B cell (primary cell): ENCODE results near the gene PHACTR1. TPM values are rescaled to one million over a fixed set of nuclear protein-coding genes. Genes with fewer than 3 reads are reported as not detected.
A peak's percentile ranks its signal among the peaks of the same experiment; 100 is the strongest.

Experiments
- ATAC-seq: fragments of 200-7000 bp; cut with Tn5 transposase; one replicate; pipeline ENCODE4 v1.10.0; 2021; ENCODE audit warnings: low read depth, mild to moderate bottlenecking, moderate number of reproducible peaks, moderate library complexity
- CTCF ChIA-PET: fragments of 350-600 bp; sonication (Branson Sonifier 250); formaldehyde crosslinking; loops from one replicate; lab custom pipeline; 2021; ENCODE audit warnings: antibody characterized with exemption, inconsistent platforms; lab: Charles Lee
- POLR2A ChIA-PET: fragments of 350-600 bp; sonication (Branson Sonifier 250); formaldehyde crosslinking; loops from one replicate; lab custom pipeline; 2021; ENCODE audit warnings: antibody characterized with exemption; lab: Charles Lee
- DNase-seq: peaks from one replicate; pipeline ENCODE4 v3.0.0; 2013
- H2AFZ ChIP-seq: 2 replicates; pipeline ENCODE4 v1.6.1; 2012; ENCODE audit warnings: mild to moderate bottlenecking, low read depth, low read length; ENCODE audit not compliant: insufficient read depth, poor library complexity, severe bottlenecking
- H3K27ac ChIP-seq, 2 donors: 1 replicate in 1 of 2; 2 replicates in 1 of 2; pipeline ENCODE4 v1.5.1; 2012 to 2013; ENCODE audit warnings: low read length in 2 of 2, mild to moderate bottlenecking in 2 of 2, moderate library complexity in 1 of 2
- H3K27me3 ChIP-seq, 4 experiments: fragments of 200-600 bp in 1 of 4; sonication (generic) in 1 of 4; replicated peaks in 1 of 4; 1 replicate in 2 of 4; 2 replicates in 2 of 4; pipeline versions ENCODE4 v1.6.1 to v1.7.0; 2013 to 2016; ENCODE audit warnings: low read length in 3 of 4, mild to moderate bottlenecking in 2 of 4, mixed read lengths in 1 of 4, moderate library complexity in 1 of 4; ENCODE audit not compliant: insufficient read depth in 4 of 4, control insufficient read depth in 3 of 4; ENCODE audit errors: control extremely low read depth in 1 of 4
- H3K36me3 ChIP-seq, 2 experiments: replicated peaks in 1 of 2; 1 replicate in 1 of 2; 2 replicates in 1 of 2; pipeline versions ENCODE4 v1.6.1 to v1.7.1; 2013; ENCODE audit warnings: low read length in 1 of 2; ENCODE audit not compliant: insufficient read depth in 2 of 2, control insufficient read depth in 1 of 2; ENCODE audit errors: control extremely low read depth in 1 of 2, extremely low read depth in 1 of 2
- H3K4me1 ChIP-seq, 2 donors: fragments of 200-600 bp in 1 of 2; sonication (generic) in 1 of 2; 1 replicate in 1 of 2; 2 replicates in 1 of 2; pipeline versions ENCODE4 v1.5.1 to v1.6.1; 2013 to 2017; ENCODE audit warnings: low read length in 2 of 2; ENCODE audit not compliant: control insufficient read depth in 2 of 2, insufficient read depth in 2 of 2
- H3K4me2 ChIP-seq: replicated peaks from 2 replicates; pipeline ENCODE3; 2012; ENCODE audit warnings: mild to moderate bottlenecking, low read depth, low read length; ENCODE audit not compliant: poor library complexity, severe bottlenecking
- H3K4me3 ChIP-seq, 5 experiments: fragments of 200-600 bp in 1 of 5; sonication (generic) in 1 of 5; 1 replicate in 3 of 5; 2 replicates in 2 of 5; pipeline versions ENCODE4 v1.5.1 to v1.7.0; 2011 to 2016; ENCODE audit warnings: low read length in 4 of 5, mild to moderate bottlenecking in 4 of 5, low read depth in 2 of 5, control low read depth in 1 of 5, moderate library complexity in 1 of 5; ENCODE audit not compliant: insufficient read depth in 1 of 5; ENCODE audit errors: control extremely low read depth in 1 of 5, extremely low read depth in 1 of 5
- H3K79me2 ChIP-seq: fragments of 200-600 bp; sonication (generic); one replicate; pipeline ENCODE4 v1.6.0; 2016; ENCODE audit warnings: low read length; ENCODE audit not compliant: control insufficient read depth, insufficient read depth
- H3K9ac ChIP-seq: fragments of 200-600 bp; sonication (generic); 2 replicates; pipeline ENCODE4 v1.6.1; 2017; ENCODE audit warnings: mild to moderate bottlenecking, low read length, moderate library complexity
- H3K9me3 ChIP-seq, 3 donors: one replicate each; pipeline versions ENCODE4 v1.6.1 to v1.7.1; 2013; ENCODE audit warnings: low read length in 2 of 3; ENCODE audit not compliant: control insufficient read depth in 2 of 3, insufficient read depth in 1 of 3; ENCODE audit errors: control extremely low read depth in 1 of 3
- H4K20me1 ChIP-seq: 2 replicates; pipeline ENCODE4 v1.6.0; 2012; ENCODE audit warnings: mild to moderate bottlenecking, low read length; ENCODE audit not compliant: insufficient read depth, control insufficient read depth, poor library complexity, severe bottlenecking
- H3K27ac Mint-ChIP-seq: one replicate; pipeline ENCODE4 v1.8.0; 2021; ENCODE audit warnings: mixed read lengths
- H3K27me3 Mint-ChIP-seq: one replicate; pipeline ENCODE4 v1.8.0; 2021; ENCODE audit warnings: mixed read lengths
- H3K4me1 Mint-ChIP-seq: one replicate; pipeline ENCODE4 v1.8.0; 2021; ENCODE audit warnings: mixed read lengths
- H3K4me3 Mint-ChIP-seq: one replicate; pipeline ENCODE4 v1.8.0; 2021; ENCODE audit warnings: mixed read lengths
- H3K9me3 Mint-ChIP-seq: one replicate; pipeline ENCODE4 v1.8.0; 2022; ENCODE audit warnings: mixed read lengths; ENCODE audit not compliant: insufficient read depth
- EZH2 ChIP-seq: IDR thresholded peaks from 2 replicates; pipeline ENCODE4 v1.6.1; 2012; ENCODE audit warnings: borderline replicate concordance, low read depth, mild to moderate bottlenecking, moderate library complexity, low read length; ENCODE audit not compliant: insufficient read depth, poor library complexity, severe bottlenecking
- WGBS: methylation state at CpG from one replicate; pipeline ENCODE4 v1.1.5; 2013; ENCODE audit warnings: missing lambda C conversion rate; ENCODE audit not compliant: insufficient coverage; 5-methylcytosine and 5-hydroxymethylcytosine counted together
- intact Hi-C: fragments of 100-400 bp; cut with micrococcal nuclease; formaldehyde crosslinking; loops from one replicate; pipeline ENCODE4 v1.10.0; 2022
- polyA plus RNA-seq: library from polyadenylated mRNA; depleted of rRNA; stranded (reverse); fragments of >200 nt; gene quantifications from 2 replicates; pipeline ENCODE4 v1.2.3, GENCODE V29; 2012
- total RNA-seq, 2 donors: library from RNA; stranded (reverse); fragments of 120-200 nt in 1 of 2; gene quantifications; 1 replicate in 1 of 2; 2 replicates in 1 of 2; pipeline versions ENCODE4 v1.2.3 to v1.2.4, GENCODE V29; 2013 to 2022
- TF ChIP-seq, protein P1 (sequence below): fragments of 200-600 bp; IDR thresholded peaks from one replicate; pipeline ENCODE4 v1.8.0; 2022; ENCODE audit warnings: antibody characterized with exemption, mild to moderate bottlenecking

PHACTR1 gene
- total and polyA plus RNA-seq, 2 donors (not counting 1 experiment from before 2014, with no cell fraction given): 30.2 to 129 TPM

DNA sequence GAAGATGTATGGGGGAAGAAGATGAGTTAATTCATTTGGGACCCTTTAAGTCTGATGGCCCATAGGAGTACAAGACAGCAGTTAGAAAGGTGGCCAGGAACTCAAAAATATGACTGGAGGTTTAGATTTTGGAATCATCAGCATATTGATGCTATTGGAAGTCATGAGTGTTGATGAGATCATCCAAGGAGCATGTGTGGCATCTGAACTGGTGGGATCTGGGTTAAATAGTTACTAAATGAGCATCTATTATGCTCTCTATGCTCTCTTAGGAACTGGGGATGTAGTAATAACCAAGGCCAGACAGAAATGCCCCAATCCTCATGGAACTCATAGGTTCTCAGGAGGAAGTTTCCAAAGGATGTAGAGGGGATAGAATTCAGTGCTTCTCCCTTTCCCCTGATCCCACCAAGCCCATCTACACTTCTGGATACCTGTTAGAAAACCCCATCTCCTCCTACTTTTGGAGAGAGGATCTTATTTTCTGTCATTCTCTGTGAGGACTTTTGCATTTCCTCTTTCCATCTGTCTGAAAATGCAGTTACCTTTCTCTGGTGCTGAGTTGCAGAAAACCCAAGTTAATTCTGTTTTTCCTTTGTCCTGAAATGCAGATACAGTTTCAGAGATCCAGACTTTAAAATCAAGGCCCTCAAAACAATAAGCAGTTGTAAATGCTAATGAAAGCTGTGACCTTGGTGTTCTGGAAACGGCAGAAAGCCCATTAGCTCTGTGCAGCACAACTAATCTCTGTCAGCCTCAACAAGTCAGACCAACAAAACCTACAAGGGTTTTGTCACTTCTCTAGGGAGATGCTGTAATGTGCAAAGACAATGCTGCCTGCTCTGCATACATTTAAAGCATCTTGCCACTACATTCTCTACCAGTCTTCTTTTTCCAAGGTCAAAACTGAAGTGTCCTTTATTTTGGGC lies 546.0 kb downstream of the PHACTR1 start:
- Histone ChIP-seq H3K27ac (peak overlapping the region; percentile 93), H3K9me3 (peaks cover 0 to 3% (median 0%) of the 10 kb centered on the region in 3 donors), H3K27me3 (no peaks in the 10 kb centered on the region), H3K4me1 (peaks cover 74 to 86% of the 10 kb centered on the region in 2 donors), H4K20me1 (no peaks in the 10 kb centered on the region), H3K4me3 (peak overlapping the region; percentile 25 to 55 (median 36)), H3K9ac (peak overlapping the region; percentile 55), H3K4me2 (peak overlapping the region; percentile 76), H2AFZ (no peak overlapping the region), H3K36me3 (no peaks in the 10 kb centered on the region), H3K79me2 (peaks cover 35% of the 10 kb centered on the region)
- ChIA-PET POLR2A (interaction anchor here (0.7 to 1.6 kb wide), 4 partner anchors 13 to 277 kb away, joined by 3 to 7 read pairs (median 6); no protein-coding TSS in a partner anchor), CTCF (interaction anchor here (0.7 to 4.9 kb wide), 7 partner anchors 10 to 156 kb away, joined by 3 to 42 read pairs (median 4); no protein-coding TSS in a partner anchor)
- intact Hi-C loops: loop anchor here (5.0 kb wide), 1 partner anchor 135 kb away; no protein-coding TSS in a partner anchor
- Mint-ChIP-seq H3K27ac (peak overlapping the region; percentile 86), H3K4me1 (peaks cover 91% of the 10 kb centered on the region), H3K4me3 (peak overlapping the region; percentile 75), H3K9me3 (no peaks in the 10 kb centered on the region), H3K27me3 (no peaks in the 10 kb centered on the region)
- WGBS: no CpG with 5 or more reads among the region's 1 CpG
- ATAC-seq (no peak), DNase-seq (peak; percentile 41)
- TF ChIP-seq EZH2: no peak
- TF ChIP-seq, protein P1, sequence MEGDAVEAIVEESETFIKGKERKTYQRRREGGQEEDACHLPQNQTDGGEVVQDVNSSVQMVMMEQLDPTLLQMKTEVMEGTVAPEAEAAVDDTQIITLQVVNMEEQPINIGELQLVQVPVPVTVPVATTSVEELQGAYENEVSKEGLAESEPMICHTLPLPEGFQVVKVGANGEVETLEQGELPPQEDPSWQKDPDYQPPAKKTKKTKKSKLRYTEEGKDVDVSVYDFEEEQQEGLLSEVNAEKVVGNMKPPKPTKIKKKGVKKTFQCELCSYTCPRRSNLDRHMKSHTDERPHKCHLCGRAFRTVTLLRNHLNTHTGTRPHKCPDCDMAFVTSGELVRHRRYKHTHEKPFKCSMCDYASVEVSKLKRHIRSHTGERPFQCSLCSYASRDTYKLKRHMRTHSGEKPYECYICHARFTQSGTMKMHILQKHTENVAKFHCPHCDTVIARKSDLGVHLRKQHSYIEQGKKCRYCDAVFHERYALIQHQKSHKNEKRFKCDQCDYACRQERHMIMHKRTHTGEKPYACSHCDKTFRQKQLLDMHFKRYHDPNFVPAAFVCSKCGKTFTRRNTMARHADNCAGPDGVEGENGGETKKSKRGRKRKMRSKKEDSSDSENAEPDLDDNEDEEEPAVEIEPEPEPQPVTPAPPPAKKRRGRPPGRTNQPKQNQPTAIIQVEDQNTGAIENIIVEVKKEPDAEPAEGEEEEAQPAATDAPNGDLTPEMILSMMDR: no peak
